ENCODE results near the gene LMBR1L. TPM values are rescaled to one million over a fixed set of nuclear protein-coding genes. Genes with fewer than 3 reads are reported as not detected.

Gene LMBR1L
- polyA plus RNA-seq, 1 donor from 2014 or later = 344 TPM

- no peaks in the 10 kb centered on the region for H3K9me3 ChIP-seq (ENCODE audit: low read length)
- peak within 1 kb of the TSS; percentile 97 for H3K9ac ChIP-seq (ENCODE audit: low read length)
- no peaks in the 10 kb centered on the region for H3K9me2 ChIP-seq (ENCODE audit: insufficient read depth, low read length)
- H4K20me1 ChIP-seq (ENCODE audit: insufficient read depth) = peaks cover 2% of the 10 kb centered on the region
- H3K4me3 ChIP-seq (ENCODE audit: low read length) = peak within 1 kb of the TSS; percentile 99
- TF ChIP-seq TAF1 (IDR thresholded peaks at IDR 0.05; ENCODE audit: low read depth) (peak; percentile 57), SMC3 (conservative IDR thresholded peaks at IDR 0.05; ENCODE audit: poor library complexity) (peak; percentile 10), MXI1 (conservative IDR thresholded peaks at IDR 0.05; ENCODE audit: poor library complexity, severe bottlenecking) (peak; percentile 79), EZH2 (IDR thresholded peaks at IDR 0.05; ENCODE audit: borderline replicate concordance, insufficient read depth, low read length, poor library complexity, severe bottlenecking) (no peak), CTCF (IDR thresholded peaks at IDR 0.05; ENCODE audit: poor library complexity, severe bottlenecking) (no peak), EP300 (conservative IDR thresholded peaks at IDR 0.05; ENCODE audit: poor library complexity, severe bottlenecking) (no peak), POLR2AphosphoS5 (IDR thresholded peaks at IDR 0.05) (peak; percentile 95), RAD21 (conservative IDR thresholded peaks at IDR 0.05) (peak; percentile 23), REST (IDR thresholded peaks at IDR 0.05; ENCODE audit: borderline replicate concordance) (peak; percentile 91)
- peak within 1 kb of the TSS; percentile 92 for H3K4me2 ChIP-seq (ENCODE audit: low read length)
- H3F3A ChIP-seq (ENCODE audit: insufficient read depth, low read length, poor library complexity, severe bottlenecking) = peaks cover 7% of the 10 kb centered on the region
- H3K27me3 ChIP-seq (ENCODE audit: insufficient read depth, low read depth, low read length) = no peaks in the 10 kb centered on the region
- H2AFZ ChIP-seq (ENCODE audit: low read depth, low read length) = peak within 1 kb of the TSS; percentile 93
- H3K36me3 ChIP-seq (ENCODE audit: insufficient read depth, low read length) = peaks cover 11% of the 10 kb centered on the region
- H3K27ac ChIP-seq (ENCODE audit: low read length) = peak within 1 kb of the TSS; percentile 98
- peaks cover 23% of the 10 kb centered on the region for H3K79me2 ChIP-seq (replicated peaks; ENCODE audit: insufficient read depth, low read length)
Observed at GRCh38 chr12:49131051-49131893, 20.6 kb upstream of the LMBR1L start, which contains the start of gene TUBA1B. TSS of gene TUBA1B (minus strand) at chr12:49131395. CDS start at chr12:49131300, 95 bp downstream.

GRCh38 chr12:49130151-49131050 lies 19.8 kb upstream of the LMBR1L start:
- H3K79me2 ChIP-seq (replicated peaks; ENCODE audit: insufficient read depth, low read length) = peaks cover 23% of the 10 kb centered on the region
- peak overlapping the region; percentile 97 for H3K9ac ChIP-seq (ENCODE audit: low read length)
- H3K9me2 ChIP-seq (ENCODE audit: insufficient read depth, low read length) = no peaks in the 10 kb centered on the region
- H2AFZ ChIP-seq (ENCODE audit: low read depth, low read length) = peak overlapping the region; percentile 93
- peak overlapping the region; percentile 98 for H3K27ac ChIP-seq (ENCODE audit: low read length)
- peak overlapping the region; percentile 98 for H3K4me2 ChIP-seq (ENCODE audit: low read length)
- H3K9me3 ChIP-seq (ENCODE audit: low read length) = no peaks in the 10 kb centered on the region
- H3K27me3 ChIP-seq (ENCODE audit: insufficient read depth, low read depth, low read length) = no peaks in the 10 kb centered on the region
- H3K4me3 ChIP-seq (ENCODE audit: low read length) = peak overlapping the region; percentile 99
- peaks cover 7% of the 10 kb centered on the region for H3F3A ChIP-seq (ENCODE audit: insufficient read depth, low read length, poor library complexity, severe bottlenecking)
- peaks cover 2% of the 10 kb centered on the region for H4K20me1 ChIP-seq (ENCODE audit: insufficient read depth)
- H3K36me3 ChIP-seq (ENCODE audit: insufficient read depth, low read length) = peaks cover 11% of the 10 kb centered on the region
- TF ChIP-seq TAF1 (IDR thresholded peaks at IDR 0.05; ENCODE audit: low read depth) (peak; percentile 29), CTCF (IDR thresholded peaks at IDR 0.05; ENCODE audit: poor library complexity, severe bottlenecking) (peak; percentile 99), EP300 (conservative IDR thresholded peaks at IDR 0.05; ENCODE audit: poor library complexity, severe bottlenecking) (peak; percentile 59), RAD21 (conservative IDR thresholded peaks at IDR 0.05) (peak; percentile 80), EZH2 (IDR thresholded peaks at IDR 0.05; ENCODE audit: borderline replicate concordance, insufficient read depth, low read length, poor library complexity, severe bottlenecking) (no peak), POLR2AphosphoS5 (IDR thresholded peaks at IDR 0.05) (peak; percentile 60), MXI1 (conservative IDR thresholded peaks at IDR 0.05; ENCODE audit: poor library complexity, severe bottlenecking) (peak; percentile 95), SMC3 (conservative IDR thresholded peaks at IDR 0.05; ENCODE audit: poor library complexity) (peak; percentile 88), REST (IDR thresholded peaks at IDR 0.05; ENCODE audit: borderline replicate concordance) (no peak)

Measured in neural cell (in vitro differentiated cells).